Inferior parietal cortex (tissue), 1 donor: ENCODE measurements around the gene CHRNB2.

Experiments
- DNase-seq: peaks from one replicate; pipeline ENCODE4 v3.0.0-alpha.2; 2016; ENCODE audit errors: extremely low spot score

The CHRNB2 gene

DNA sequence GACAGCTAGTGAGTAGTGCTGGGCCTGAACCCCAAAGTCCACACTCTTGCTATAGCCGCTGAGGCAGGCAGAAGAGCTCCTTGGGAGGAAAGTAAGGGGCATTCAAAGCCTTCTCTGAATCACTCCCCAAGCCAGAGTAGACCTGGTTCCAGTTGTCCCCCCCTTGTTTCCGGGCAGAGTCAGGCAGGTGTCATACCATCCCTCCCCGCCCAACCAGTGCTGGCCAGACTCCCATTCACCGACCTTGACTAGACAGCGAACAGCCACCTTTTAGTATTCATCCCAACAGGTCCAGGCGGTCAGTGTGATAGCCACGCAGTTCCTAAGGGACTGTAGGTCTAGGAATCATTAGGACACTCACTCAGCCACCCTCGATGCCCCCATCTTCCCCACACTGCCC lies 11.8 kb downstream of the CHRNB2 start:
- DNase-seq = no peak

DNA sequence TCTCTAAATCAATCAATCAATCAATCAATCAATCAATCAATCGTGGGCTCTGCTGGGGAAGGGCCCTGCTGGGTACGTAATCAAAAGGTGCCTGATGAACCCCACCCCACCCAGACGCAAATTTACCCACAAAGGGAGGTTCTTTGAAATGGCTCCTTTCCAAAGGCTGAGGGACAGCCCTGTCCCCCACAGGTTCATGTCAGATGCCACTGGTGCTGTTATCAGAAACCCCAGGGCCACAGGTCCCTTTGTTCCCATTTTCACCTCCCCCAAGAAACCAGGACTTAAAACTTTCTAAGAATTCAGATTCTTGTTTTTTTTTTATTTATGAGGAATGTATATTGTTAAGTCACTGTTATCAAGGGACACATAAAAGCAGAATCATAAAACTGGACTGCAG lies 14.2 kb downstream of the CHRNB2 start:
- no peak for DNase-seq

DNA sequence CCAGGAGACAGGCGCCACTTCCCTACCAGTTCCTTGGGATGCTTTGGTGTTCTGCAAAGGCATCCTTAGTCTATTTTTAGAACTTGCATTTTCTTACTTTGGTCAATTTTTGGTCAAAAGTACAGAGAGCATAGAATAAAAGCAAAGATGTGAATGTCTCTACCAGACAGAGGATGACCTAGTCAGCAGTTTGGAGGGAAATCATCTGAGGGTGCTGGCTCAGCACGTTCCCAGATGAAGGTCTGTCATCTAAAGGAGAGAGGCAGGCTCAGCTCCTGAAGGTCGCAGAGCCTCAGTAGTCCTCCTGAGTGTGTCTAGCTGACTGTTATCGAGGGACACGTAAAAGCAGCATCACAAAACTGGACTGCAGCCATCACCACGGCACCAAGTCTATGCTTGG lies 15.3 kb downstream of the CHRNB2 start:
- DNase-seq = no peak

DNA sequence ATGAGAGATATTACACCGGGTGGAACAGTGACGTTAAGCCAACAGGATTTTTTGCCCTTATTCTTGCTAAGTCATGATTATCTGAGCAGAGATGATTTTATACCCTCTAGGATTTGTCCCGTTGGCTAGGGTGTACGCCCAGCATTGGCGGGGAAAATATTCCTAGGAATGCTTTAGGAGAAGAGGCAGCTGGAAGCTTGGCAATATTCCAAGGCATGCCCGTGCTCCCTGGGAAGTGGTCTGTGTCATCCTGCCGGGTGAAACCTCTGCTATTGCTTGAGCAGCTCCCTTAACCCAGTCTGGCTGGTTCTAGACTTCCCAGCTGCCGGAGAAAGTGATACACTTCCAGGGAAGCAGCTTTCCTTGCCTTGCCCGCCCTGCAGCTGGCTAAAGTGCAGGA lies 16.2 kb downstream of the CHRNB2 start:
- no peak for DNase-seq

DNA sequence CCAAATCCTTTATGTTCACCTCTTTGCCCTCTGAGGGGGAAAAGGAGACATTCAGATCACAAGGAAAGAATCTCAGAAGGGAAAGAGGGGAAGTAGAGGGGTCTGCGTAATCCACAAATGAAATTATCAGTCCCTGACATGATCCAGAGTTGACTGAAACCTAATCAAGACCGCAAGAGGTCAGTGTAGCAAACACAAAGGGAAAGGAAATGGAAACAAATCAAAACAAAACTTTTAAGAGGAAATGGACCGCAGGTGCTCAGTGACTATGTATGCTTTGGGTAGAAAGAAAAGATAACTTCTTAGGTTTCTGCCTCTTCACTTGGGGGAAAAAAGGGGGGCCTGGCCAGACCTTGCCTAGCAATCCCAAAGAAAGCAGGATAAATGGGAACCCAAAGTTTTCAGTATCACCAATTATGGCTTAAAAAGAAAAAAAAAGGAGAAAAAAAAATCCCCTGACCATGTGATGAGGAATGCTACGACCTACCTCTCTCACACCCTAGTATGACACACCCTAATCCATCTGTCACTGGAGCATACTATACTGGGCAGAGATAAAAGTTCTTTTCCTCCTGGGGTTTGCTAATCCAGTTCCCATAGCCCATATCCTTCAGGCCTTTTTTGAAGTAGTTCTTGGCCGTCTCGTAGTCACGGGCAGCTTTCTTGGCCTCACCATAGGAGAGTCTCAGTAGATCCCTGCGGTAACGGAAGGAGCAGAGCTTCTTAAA lies 16.9 kb downstream of the CHRNB2 start:
- DNase-seq = no peak

DNA sequence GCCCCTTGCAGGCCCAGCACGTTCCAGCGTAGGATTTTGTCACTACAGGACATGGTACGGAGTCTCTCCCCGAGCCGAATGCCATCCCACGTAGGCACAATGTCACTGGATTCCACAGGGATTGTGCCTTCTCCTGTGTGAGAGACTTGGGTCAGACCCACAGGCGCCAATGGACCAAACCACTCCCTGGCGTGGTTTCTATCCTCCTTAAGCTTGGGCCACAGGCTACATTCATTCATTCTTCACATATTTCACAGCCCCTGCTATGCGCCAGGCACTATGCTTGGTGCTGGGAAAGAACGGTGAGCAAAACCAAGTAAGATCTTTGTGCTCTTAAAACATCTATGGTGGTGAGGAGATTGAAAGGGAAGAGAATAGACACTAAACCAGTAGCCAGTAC lies 18.7 kb downstream of the CHRNB2 start:
- DNase-seq = no peak

DNA sequence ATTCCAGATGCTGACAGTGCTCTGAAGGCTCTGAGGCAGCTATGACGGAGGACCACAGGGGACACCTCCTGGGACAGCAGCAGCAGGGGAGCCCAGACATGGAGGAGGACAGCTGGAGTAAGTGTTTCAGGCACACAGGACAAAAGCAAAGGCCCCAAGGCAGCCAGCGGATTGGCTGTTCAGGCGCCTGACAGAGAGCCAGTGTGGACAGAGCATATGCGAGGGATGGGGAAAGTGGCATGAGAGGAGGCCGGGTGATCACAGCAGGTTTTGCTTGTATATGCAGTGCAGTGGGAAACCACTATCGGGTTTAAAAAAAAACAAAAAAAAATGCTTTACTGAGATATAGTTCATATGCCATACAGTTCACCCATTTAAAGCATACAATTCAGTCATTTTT lies 19.1 kb downstream of the CHRNB2 start:
- no peak for DNase-seq

DNA sequence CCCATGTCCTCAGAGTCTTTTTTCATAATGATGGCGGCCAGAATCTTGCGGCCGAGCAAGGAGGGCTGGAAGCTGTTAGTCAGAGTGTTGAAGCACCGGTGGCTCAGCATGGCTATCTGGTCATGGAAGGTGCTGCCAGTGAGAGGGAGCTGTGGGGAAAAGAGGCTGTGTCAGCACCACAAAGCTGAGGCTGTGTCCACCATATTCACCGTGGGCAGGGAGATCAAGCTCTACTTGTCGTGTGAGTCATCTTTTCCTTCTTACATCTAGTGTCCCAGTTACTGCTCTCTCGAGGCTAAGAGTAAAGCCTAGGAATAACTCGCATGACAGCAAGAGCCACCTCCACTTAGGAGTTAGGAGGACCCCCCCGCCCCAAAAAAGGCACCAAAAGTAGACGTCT lies 22.2 kb downstream of the CHRNB2 start:
- no peak for DNase-seq

DNA sequence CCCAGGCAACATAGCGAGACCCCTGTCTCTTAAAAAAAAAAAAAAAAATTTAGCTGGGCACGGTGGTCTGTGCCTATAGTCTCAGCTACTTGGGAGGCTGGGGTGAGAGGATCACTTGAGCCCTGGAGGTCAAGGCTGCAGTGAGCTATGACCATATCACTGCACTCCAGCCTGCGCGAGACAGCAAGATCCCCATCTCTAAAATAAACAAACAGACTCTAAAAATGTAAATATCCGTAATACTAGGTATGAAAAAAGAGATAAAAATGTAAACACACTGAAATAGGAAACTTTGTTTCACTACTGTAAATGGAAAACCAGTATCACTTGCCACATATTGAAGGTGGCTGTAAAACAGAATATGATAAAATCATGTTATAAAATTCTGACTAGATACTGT lies 23.2 kb downstream of the CHRNB2 start:
- DNase-seq = no peak

DNA sequence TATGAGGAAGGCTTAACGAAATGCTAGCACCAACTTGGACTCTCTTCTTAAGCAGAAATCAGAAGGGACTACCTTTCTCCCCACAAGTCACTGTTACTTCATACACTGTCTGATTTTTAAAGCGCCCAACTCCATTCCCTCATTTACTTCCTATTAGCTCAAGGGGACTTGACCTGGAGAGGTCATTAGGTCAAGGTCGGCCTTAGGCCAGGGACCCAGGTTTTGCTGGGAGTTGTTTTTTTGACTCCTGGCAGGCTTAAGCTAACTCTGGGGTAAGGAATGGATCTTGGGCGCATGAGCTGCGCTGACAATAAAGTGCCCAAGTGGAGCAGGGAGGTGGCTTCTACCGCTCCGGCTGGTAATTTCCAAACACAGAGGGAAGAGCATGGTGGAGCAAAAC lies 23.6 kb downstream of the CHRNB2 start:
- DNase-seq = no peak

DNA sequence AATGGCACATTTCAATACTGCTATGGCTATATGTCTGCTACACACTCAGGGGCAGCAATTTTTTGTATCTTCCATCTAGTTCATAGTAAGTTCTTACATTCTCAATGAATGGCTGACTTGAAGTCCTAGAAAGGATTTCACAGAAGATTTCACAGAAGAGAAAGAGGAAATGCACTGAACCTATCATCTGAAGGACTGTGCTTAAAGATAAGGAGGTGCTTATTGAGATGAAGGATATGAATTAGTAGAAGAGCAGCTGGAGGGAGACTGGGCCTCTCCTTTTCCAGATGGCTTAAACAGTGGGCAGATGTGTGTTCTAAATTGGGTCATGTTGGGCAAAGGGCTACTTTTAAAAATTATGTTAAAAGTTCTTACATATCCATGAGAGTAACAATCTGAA lies 25.8 kb downstream of the CHRNB2 start:
- DNase-seq = no peak

DNA sequence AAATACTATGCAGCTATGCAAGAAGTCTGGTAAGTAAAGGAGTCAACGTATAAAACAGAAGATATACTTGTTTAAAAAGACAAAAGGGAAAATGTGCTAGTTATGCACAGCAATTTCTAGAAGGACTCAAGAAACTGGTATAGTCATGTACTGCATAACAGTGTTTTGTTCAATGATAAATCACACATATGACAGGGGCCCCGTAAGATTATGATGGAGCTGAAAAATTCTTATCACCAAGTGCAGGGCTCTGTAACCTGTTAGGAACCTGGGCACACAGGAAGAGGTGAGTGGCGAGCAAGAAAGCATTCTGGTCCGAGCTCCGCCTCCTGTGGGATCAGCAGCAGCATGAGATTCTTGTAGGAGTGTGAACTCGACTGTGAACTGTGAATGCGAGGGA lies 27.2 kb downstream of the CHRNB2 start:
- DNase-seq = no peak

DNA sequence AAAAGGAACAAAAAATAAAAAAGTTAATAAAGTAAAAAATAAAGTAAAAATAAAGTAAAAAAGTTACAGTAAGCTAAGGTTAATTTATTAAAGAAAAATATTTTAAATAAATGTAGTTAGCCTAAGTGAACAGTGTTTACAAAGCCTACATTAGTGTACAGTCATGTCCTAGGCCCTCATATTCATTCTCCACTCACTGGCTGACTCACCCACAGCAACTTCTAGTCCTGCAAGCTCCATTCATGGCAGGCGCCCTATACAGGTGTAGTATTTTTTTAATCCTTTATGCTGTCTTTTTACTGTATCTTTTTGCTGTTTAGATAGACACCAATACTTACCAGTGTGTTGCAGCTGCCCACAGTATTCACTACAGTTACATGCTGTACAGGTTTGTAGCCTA lies 28.0 kb downstream of the CHRNB2 start:
- DNase-seq = no peak

DNA sequence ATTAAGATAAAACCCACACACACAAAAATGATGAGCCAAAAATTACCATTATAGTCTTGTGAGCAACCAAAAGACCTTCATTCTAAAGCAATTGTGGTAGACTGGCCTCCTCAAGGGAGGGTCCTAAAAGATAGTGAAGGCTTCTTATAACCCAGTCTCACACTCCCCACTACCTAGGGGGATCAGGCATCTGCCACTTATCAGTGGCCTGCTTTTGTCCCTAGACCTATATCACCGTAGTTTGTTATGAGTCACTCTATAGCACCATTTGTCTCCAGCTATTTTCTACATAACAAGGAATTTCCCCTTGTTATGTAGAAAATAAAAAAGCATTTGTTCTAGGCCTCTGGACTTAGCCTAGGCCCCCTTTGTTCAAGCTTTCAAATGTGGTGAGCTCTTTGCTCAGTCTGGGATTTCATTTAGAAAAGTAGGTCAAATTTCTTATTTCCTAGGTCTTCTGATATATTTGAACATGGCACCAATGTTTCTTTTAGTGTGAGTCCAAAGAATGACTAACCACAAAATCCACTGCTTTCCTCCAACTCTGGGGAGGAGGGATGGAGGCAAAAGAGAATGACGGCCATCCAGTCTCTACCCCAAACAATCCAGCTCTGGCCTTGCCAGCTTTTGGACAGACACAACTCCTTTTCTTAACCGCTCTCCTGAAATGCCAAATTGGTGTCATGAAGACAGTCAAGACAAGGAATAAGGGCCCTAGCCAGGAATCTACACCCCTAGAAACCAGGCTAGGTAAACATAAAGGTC lies 31.5 kb downstream of the CHRNB2 start:
- DNase-seq = peak; percentile 38

DNA sequence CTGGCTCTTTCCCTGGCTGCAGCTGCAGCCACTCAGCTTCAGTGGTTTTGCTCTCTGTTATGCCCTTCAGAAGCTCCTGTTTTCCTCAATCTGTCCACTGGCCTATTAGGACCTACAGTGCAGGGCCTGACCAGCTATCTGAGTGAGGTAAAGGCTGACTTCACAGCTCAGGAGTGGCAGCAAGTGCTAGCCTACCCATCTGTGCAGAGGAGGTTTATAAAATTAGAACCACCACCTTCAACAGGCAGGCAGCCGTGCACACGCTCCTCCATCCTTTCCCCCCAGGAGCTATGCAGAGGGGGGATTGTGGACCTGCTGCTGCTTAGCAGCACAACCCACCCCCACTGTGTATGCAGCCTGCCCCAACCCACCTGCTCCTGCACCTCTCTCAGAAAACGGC lies 32.1 kb downstream of the CHRNB2 start:
- DNase-seq = no peak

DNA sequence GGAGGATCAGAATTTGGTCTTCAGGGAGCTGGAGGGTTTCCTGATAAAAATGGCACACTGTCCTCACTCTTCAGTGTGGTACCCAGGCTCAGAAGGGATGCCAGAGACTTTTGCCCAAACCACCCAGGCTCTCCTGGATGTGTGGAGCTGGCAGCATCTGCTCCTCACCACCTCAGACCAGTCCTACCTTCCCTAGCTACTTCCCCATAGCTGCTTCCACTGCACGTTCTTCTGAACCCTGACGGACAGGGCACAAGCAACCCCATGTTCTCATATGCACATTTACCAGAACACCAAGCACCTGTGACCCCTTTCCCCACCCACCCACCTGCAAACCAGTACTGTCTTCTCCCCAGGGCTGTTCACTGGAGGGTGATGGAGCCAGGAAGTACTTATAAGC lies 35.7 kb downstream of the CHRNB2 start:
- DNase-seq = no peak

DNA sequence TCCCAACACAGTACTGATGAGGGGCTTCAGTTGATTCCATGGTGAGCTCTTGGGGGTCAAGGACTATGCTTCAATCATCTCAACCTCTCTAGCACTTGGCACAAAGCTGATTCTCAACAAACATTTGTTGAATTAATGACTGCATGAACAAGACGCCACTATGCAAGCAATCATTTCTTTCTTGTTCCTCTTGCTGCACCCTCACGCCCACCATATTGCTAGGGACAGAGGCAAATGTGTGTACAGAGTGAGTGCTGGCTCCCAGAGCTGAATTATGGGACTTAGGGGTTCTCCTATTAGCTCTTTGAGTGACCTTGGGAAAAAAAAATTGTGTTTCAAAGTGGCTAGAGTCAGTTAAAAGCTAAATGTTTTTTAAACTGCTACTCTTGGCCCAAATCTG lies 38.0 kb downstream of the CHRNB2 start:
- DNase-seq = no peak

DNA sequence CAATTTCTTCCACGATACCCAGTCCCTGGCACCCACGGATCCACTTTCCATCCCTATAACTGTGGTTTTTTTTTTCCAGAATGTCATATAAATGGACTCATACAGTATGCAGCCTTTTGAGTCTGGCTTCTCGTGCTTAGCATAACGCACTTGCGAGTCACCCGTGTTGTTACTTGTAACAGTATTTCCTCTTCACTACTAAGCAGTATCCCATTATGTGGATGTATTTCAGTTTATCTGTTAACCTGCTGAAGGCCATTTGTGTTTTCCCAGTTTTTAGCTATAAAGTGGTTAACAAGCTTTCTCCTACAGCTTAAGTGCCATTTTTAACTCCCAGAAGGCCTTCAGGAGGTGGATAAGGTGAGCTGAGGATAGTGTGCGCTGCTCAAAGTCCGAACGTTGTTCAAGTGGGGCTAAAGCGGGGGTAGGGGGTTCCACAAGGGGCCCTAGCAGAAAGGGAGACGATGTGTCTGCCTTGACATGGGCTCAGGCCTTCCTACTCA lies 39.6 kb downstream of the CHRNB2 start:
- DNase-seq = no peak

DNA sequence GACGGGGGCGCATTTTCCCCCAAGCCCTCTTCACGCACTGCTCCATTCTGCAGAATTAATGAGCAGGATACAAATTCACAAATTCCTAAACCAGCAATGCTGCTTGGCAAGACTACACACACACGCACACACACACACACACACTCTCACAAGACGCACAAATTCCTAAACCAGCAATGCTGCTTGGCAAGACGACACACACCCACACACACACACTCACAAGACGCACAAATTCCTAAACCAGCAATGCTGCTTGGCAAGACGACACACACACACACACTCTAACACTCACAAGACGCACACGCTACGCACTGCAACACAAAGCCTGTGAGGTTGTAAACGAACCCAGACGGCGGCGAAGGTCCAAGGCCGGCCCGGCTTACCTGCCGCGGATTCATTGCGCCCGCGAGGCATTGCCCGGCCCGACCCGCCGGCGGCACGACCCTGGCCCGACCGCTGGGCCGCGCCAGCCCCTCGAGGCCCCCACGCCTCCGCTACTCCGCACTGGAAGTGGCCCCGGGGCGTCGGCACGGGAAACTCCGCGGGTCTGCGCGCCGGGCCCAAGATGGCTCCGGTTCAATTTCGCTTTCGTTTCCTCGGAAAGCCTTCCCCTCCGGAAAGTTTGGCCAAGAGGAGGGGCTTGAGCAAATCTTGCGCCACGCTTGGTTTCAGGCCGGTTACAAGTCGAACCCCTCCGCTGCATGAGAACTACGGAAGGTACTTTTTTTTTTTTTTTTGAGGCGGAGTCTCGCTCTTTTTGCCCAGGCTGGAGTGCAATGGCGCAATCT lies 40.2 kb downstream of the CHRNB2 start, which contains the start of gene ADAR:
TSS of gene ADAR (minus strand) at position 578 of the 788 bp plus-strand sequence. CDS start at position 398, 180 bp downstream.
- DNase-seq = peak; percentile 74

DNA sequence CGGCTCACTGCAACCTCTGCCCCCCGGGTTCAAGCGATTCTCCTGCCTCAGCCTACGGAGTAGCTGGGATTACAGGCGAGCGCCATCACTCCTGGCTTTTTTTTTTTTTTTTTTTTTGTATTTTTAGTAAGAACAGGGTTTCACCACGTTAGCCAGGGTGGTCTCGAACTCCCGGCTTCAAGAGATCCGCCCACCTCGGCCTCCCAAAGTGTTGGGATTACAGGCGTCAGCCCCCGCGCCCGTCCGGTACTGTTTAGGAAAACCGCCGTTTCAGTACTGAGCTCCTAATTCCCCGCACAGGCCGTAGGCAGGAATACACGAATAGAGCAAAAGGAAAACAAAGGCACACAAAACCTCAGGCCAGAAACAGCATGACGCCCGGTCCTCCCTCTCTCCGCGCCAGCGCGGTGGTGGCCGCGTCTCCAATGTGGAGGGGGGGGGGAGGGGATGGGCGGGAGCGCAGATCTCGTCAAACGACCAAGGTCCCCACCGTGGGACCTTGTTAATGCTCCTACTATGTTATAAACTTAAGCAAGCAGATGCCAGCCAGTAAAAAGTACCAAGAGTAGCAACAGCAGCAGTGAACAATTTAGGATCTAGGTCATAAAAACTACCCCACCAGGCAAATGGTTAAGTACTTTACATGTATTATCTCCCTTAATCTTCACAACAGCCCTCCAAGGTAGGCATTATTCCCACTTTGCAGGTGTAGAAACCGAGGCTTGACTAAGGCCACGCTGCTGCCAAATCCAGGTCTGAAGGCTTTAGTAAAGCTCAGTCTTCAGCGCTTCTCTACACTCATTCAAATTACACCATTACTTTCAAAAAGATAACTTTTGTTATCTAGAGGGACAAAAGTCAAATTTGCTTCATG lies 41.1 kb downstream of the CHRNB2 start:
- peak; percentile 34 for DNase-seq
